Measurements from ENCODE around the gene HEPACAM.

- TF ChIP-seq CTCF (IDR thresholded peaks at IDR 0.05; ENCODE audit: extremely low read depth in 1 of 2, insufficient read depth in 1 of 2, low read depth in 1 of 2, low read length in 2 of 2) = no peak
- TF ChIP-seq EZH2 (IDR thresholded peaks at IDR 0.05; ENCODE audit: borderline replicate concordance, low read depth, low read length, severe bottlenecking) = no peak
- TF ChIP-seq POLR2A (IDR thresholded peaks at IDR 0.05; ENCODE audit: low read depth, low read length) = no peak
- no peak for TF ChIP-seq GATA2 (IDR thresholded peaks at IDR 0.05; ENCODE audit: insufficient read depth, insufficient read length, low read depth, low read length)
- no peak for TF ChIP-seq MYC (IDR thresholded peaks at IDR 0.05; ENCODE audit: low read depth, low read length)
- no peak for TF ChIP-seq POLR2AphosphoS5 (IDR thresholded peaks at IDR 0.05; ENCODE audit: insufficient read depth, low read depth, low read length)
- no peak for TF ChIP-seq JUN (IDR thresholded peaks at IDR 0.05; ENCODE audit: borderline replicate concordance, insufficient read depth, insufficient read length, low read depth)
- no peak for TF ChIP-seq MAX (IDR thresholded peaks at IDR 0.05; ENCODE audit: insufficient read depth, insufficient read length)
Observed at GRCh38 chr11:124877631-124877909, 58.3 kb downstream of the HEPACAM start.

Measured in endothelial cell of umbilical vein (primary cell).